Ascending aorta (tissue), 2 donors: ENCODE measurements around the gene MOB1B. TPM values are rescaled to one million over a fixed set of nuclear protein-coding genes. Genes with fewer than 3 reads are reported as not detected.

Experiments
- DNase-seq, 2 donors: peaks; one replicate each; pipeline ENCODE4 v3.0.0-alpha.2; 2019; ENCODE audit warnings: low spot score in 2 of 2
- H3K27ac ChIP-seq, 2 donors: fragments of 200-600 bp; sonication (generic); one replicate each; pipeline ENCODE4 v1.5.1; 2016 to 2017; ENCODE audit warnings: mild to moderate bottlenecking in 1 of 2
- H3K27me3 ChIP-seq: fragments of 200-600 bp; sonication (generic); one replicate; pipeline ENCODE4 v1.5.1; 2017
- H3K36me3 ChIP-seq, 2 donors: fragments of 200-600 bp; sonication (generic); one replicate each; pipeline ENCODE4 v1.5.1; 2016
- H3K4me1 ChIP-seq, 2 donors: fragments of 200-600 bp; sonication (generic); one replicate each; pipeline ENCODE4 v1.5.1; 2016 to 2017; ENCODE audit warnings: mild to moderate bottlenecking in 1 of 2
- H3K4me3 ChIP-seq, 2 donors: fragments of 200-600 bp; sonication (generic); one replicate each; pipeline ENCODE4 v1.5.1; 2016 to 2017; ENCODE audit warnings: mild to moderate bottlenecking in 1 of 2
- H3K9me3 ChIP-seq, 2 donors: fragments of 200-600 bp; sonication (generic); one replicate each; pipeline ENCODE4 v1.5.1; 2016
- CTCF ChIP-seq, 3 experiments: fragments of 200-600 bp in 2 of 3; fragments of 450-650 bp in 1 of 3; sonication (generic) in 2 of 3; IDR thresholded peaks; one replicate each; pipeline ENCODE4 v1.5.1; 2016 to 2019; ENCODE audit warnings: antibody characterized with exemption in 3 of 3, mild to moderate bottlenecking in 1 of 3, moderate library complexity in 1 of 3
- intact Hi-C: fragments of 100-400 bp; cut with DNase I; formaldehyde crosslinking; loops from one replicate; pipeline ENCODE4 v1.15.1; 2023
- total RNA-seq: library from RNA; depleted of rRNA; stranded (reverse); fragments of >200 nt; gene quantifications from one replicate; pipeline ENCODE4 v1.1.0, GENCODE V29; 2016

Gene MOB1B
- total RNA-seq, 1 donor from 2014 or later, result 2.6 TPM

DNA sequence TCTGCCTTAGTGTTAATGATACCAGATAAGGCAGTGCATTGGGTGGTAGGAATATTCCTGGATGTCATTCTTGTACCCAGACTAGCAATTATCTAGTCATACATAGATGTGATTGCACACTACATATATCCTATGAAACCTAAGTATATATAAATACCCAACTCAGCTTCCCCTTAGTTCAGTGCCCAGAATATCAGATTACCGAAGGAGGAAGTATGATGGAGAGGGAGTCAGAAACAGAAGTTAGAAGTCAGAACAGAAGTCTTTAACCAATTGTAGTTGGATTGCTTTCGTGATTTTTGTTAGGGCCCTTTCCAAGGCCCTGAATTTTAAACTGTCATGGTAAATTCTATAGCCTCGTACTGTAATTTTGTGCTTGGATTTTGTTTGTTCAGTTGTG is 42.9 kb downstream of the MOB1B start:
- intact Hi-C loops, result no loop called here
- H3K27me3 ChIP-seq, result no peaks in the 10 kb centered on the region
- DNase-seq, result no peak
- H3K9me3 ChIP-seq, result no peaks in the 10 kb centered on the region
- H3K4me1 ChIP-seq, result peaks cover 0 to 3% of the 10 kb centered on the region in 2 donors
- no peaks in the 10 kb centered on the region for H3K36me3 ChIP-seq
- no peak overlapping the region for H3K27ac ChIP-seq
- TF ChIP-seq CTCF (IDR thresholded peaks at IDR 0.05), result no peak
- no peak overlapping the region for H3K4me3 ChIP-seq

- TF ChIP-seq CTCF (IDR thresholded peaks at IDR 0.05), result no peak
- no peaks in the 10 kb centered on the region for H3K9me3 ChIP-seq
- peaks cover 0 to 3% of the 10 kb centered on the region in 2 donors for H3K4me1 ChIP-seq
- H3K36me3 ChIP-seq, result no peaks in the 10 kb centered on the region
- H3K27me3 ChIP-seq, result no peaks in the 10 kb centered on the region
- H3K4me3 ChIP-seq, result no peak overlapping the region
- intact Hi-C loops, result no loop called here
- DNase-seq, result no peak
- H3K27ac ChIP-seq, result no peak overlapping the region
These were observed 43.4 kb downstream of the MOB1B start for GRCh38 chr4:70945452-70946055.

DNA sequence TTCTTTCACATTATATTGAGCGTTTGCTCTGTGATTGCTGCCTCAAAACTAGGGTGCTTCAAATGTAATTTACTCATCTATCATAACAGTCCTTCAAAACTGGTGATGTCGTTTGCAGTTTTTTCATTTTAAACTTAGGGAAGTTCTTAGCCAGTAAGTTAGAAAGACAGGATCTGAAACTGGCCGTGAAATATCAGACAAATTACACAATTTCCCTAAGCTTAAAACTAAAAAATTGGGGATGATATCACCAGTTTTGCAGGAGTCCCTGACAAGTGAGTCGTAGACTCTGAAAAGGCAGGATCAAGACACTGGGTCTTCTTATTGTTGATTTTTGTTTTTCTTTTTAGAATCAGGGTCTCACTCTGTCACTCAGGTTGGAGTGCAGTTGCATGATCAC is 44.8 kb downstream of the MOB1B start:
- peaks cover 0 to 3% of the 10 kb centered on the region in 2 donors for H3K4me1 ChIP-seq
- no peak overlapping the region for H3K4me3 ChIP-seq
- intact Hi-C loops, result no loop called here
- H3K27me3 ChIP-seq, result no peaks in the 10 kb centered on the region
- no peaks in the 10 kb centered on the region for H3K36me3 ChIP-seq
- H3K9me3 ChIP-seq, result no peaks in the 10 kb centered on the region
- TF ChIP-seq CTCF (IDR thresholded peaks at IDR 0.05), result no peak
- no peak for DNase-seq
- H3K27ac ChIP-seq, result no peak overlapping the region

DNA sequence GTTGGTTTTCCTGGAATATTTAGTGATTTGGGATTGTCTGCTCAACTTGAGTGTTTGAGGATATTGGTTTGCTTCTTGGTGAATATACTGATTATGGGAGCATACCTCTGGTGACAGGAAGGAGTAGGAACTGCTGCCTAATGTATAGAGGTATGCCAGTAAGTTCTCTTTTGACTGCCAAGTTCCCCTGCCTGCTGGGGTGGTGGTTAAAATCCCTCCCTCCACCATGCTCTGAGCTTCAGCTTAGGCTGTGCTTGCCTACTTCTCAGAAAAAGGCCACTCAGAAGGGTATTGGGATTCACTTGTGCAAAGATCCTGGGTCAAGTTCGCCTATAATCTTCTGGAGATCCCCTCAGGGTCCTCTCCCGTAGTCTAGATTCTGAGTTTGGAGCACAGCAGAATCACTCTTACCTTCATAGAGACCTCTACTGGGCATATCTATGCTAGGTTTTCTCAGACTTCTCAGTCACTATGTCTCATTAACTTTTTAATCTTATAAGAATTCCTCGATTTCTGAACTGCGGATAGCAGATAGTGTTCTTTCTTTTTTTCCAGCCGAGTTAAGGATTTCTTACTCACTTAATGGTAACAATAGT is 46.6 kb downstream of the MOB1B start:
- no peak overlapping the region for H3K27ac ChIP-seq
- DNase-seq, result no peak
- TF ChIP-seq CTCF (IDR thresholded peaks at IDR 0.05), result no peak
- H3K27me3 ChIP-seq, result no peaks in the 10 kb centered on the region
- no peak overlapping the region for H3K4me3 ChIP-seq
- H3K36me3 ChIP-seq, result no peaks in the 10 kb centered on the region
- intact Hi-C loops, result no loop called here
- H3K4me1 ChIP-seq, result peaks cover 0 to 3% of the 10 kb centered on the region in 2 donors
- H3K9me3 ChIP-seq, result no peaks in the 10 kb centered on the region

DNA sequence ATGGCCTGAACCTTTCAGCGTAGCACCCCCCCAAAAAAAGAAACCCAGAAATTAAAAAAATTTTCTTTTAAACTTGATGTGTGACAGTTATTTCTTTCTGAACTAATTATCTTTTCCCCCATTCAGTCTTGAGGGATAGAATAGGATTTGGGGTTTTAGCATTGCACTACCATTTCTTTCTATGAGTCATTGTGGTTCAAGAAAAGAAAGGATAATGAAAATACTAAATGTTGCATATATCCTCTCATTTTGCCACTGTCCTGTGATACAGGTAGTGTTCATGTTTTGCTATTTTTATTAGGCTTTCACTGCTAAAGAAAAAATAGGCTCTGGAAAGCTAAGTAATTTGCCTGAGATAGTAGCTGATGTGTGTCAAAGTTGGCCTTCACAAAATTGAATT is 51.9 kb downstream of the MOB1B start:
- TF ChIP-seq CTCF (IDR thresholded peaks at IDR 0.05), result no peak
- no peaks in the 10 kb centered on the region for H3K9me3 ChIP-seq
- no peak overlapping the region for H3K4me3 ChIP-seq
- intact Hi-C loops, result no loop called here
- DNase-seq, result no peak
- no peak overlapping the region for H3K27ac ChIP-seq
- no peaks in the 10 kb centered on the region for H3K36me3 ChIP-seq
- H3K27me3 ChIP-seq, result no peaks in the 10 kb centered on the region
- H3K4me1 ChIP-seq, result peaks cover 0 to 8% of the 10 kb centered on the region in 2 donors
